Liver (tissue), 3 donors: ENCODE results near the gene YDJC.
"Not testable (repeated sequence)": the region's sequence is repeated elsewhere in the genome, so short reads cannot be mapped to it uniquely, and the experiment has no call there.

ENCODE experiments used
- ATF3 ChIP-seq: IDR thresholded peaks from 2 replicates; pipeline ENCODE4 v1.6.1; 2016; ENCODE audit warnings: antibody characterized with exemption
- CTCF ChIP-seq: fragments of 150-350 bp; IDR thresholded peaks from 2 replicates; pipeline ENCODE4 v1.5.1; 2017; ENCODE audit warnings: improper control_type of control experiment, low read depth, low read length; ENCODE audit not compliant: missing input control
- EGR1 ChIP-seq, 2 donors: IDR thresholded peaks; 2 replicates each; pipeline ENCODE4 v1.6.1; 2016 to 2018; ENCODE audit warnings: antibody characterized with exemption in 2 of 2, low read depth in 2 of 2
- FOXA1 ChIP-seq: IDR thresholded peaks from 2 replicates; pipeline ENCODE4 v1.6.1; 2016; ENCODE audit warnings: antibody characterized with exemption
- HNF4A ChIP-seq, 2 donors: conservative IDR thresholded peaks; 2 replicates each; pipeline ENCODE4 v1.6.1; 2016; ENCODE audit warnings: antibody characterized with exemption in 2 of 2, mild to moderate bottlenecking in 2 of 2
- JUND ChIP-seq, 2 donors: IDR thresholded peaks; 2 replicates each; pipeline ENCODE4 v1.6.1; 2016; ENCODE audit warnings: antibody characterized with exemption in 2 of 2
- MAX ChIP-seq: IDR thresholded peaks from 2 replicates; pipeline ENCODE4 v1.6.1; 2016; ENCODE audit warnings: antibody characterized with exemption
- RAD21 ChIP-seq, 2 donors: IDR thresholded peaks; 2 replicates each; pipeline ENCODE4 v1.6.1; 2016; ENCODE audit warnings: antibody characterized with exemption in 2 of 2, mild to moderate bottlenecking in 2 of 2
- REST ChIP-seq: IDR thresholded peaks from 2 replicates; pipeline ENCODE4 v1.6.1; 2016; ENCODE audit warnings: antibody characterized with exemption, mild to moderate bottlenecking
- SP1 ChIP-seq: IDR thresholded peaks from 2 replicates; pipeline ENCODE4 v1.6.1; 2018; ENCODE audit warnings: antibody characterized with exemption, mild to moderate bottlenecking
- TAF1 ChIP-seq: conservative IDR thresholded peaks from 2 replicates; pipeline ENCODE4 v1.6.1; 2016; ENCODE audit warnings: antibody characterized with exemption, mild to moderate bottlenecking
- YY1 ChIP-seq: IDR thresholded peaks from 2 replicates; pipeline ENCODE4 v1.6.1; 2016; ENCODE audit warnings: antibody characterized with exemption, mild to moderate bottlenecking
- donor health status: healthy.
- donor health status: healthy.

- not testable (repeated sequence) for TF ChIP-seq ATF3; CTCF; MAX; SP1; HNF4A (conservative IDR thresholded peaks at IDR 0.05); RAD21 (IDR thresholded peaks at IDR 0.05); YY1; EGR1 (IDR thresholded peaks at IDR 0.05; ENCODE audit: low read depth in 2 of 2); FOXA1; REST; JUND (IDR thresholded peaks at IDR 0.05); TAF1
Observed at GRCh38 chr22:21609556-21610157, 20.2 kb downstream of the YDJC start.
